NCI-H1417 treated with DMSO at 0.1 percent for 48 hours (cell line): ENCODE measurements around the gene EIF2B2.
"Not testable (repeated sequence)": the region's sequence is repeated elsewhere in the genome, so short reads cannot be mapped to it uniquely, and the experiment has no call there.

Source experiments
- DNase-seq: peaks from one replicate; lab custom pipeline; 2025; lab: John Stamatoyannopoulos, UW

EIF2B2 gene

GRCh38 chr14:74995781-74996180 lies 6.9 kb upstream of the EIF2B2 start:
- DNase-seq: not testable (repeated sequence)

- DNase-seq: no peak
Measured at GRCh38 chr14:75001261-75001660, 1.5 kb upstream of the EIF2B2 start.

GRCh38 chr14:75001899-75002298 lies 822 bp upstream of the EIF2B2 start:
- DNase-seq: no peak

GRCh38 chr14:75003250-75004027 lies 718 bp downstream of the EIF2B2 start:
- DNase-seq: no peak

GRCh38 chr14:75005357-75005756 lies 2.6 kb downstream of the EIF2B2 start:
- no peak for DNase-seq

- no peak for DNase-seq
Measured at GRCh38 chr14:75009176-75009575, 6.5 kb downstream of the EIF2B2 start.

- no peak for DNase-seq
Measured at GRCh38 chr14:75010472-75011093, 7.9 kb downstream of the EIF2B2 start.

GRCh38 chr14:75011356-75011994 lies 8.8 kb downstream of the EIF2B2 start:
- DNase-seq: no peak

GRCh38 chr14:75013290-75013689 lies 10.6 kb downstream of the EIF2B2 start:
- DNase-seq: no peak

GRCh38 chr14:75015496-75015895 lies 12.8 kb downstream of the EIF2B2 start:
- DNase-seq: no peak

- no peak for DNase-seq
Measured at GRCh38 chr14:75016815-75017214, 14.1 kb downstream of the EIF2B2 start.

- DNase-seq: no peak
Measured at GRCh38 chr14:75018694-75019093, 16.0 kb downstream of the EIF2B2 start.

- no peak for DNase-seq
Measured at GRCh38 chr14:75022655-75023054, 19.9 kb downstream of the EIF2B2 start.

- no peak for DNase-seq
Measured at GRCh38 chr14:75023108-75023507, 20.4 kb downstream of the EIF2B2 start.

- no peak for DNase-seq
Measured at GRCh38 chr14:75025082-75025481, 22.4 kb downstream of the EIF2B2 start.

GRCh38 chr14:75025876-75026275 lies 23.2 kb downstream of the EIF2B2 start:
- no peak for DNase-seq

GRCh38 chr14:75030147-75030546 lies 27.4 kb downstream of the EIF2B2 start:
- DNase-seq: no peak

GRCh38 chr14:75032939-75033338 lies 30.2 kb downstream of the EIF2B2 start:
- DNase-seq: no peak

GRCh38 chr14:75040507-75040906 lies 37.8 kb downstream of the EIF2B2 start:
- DNase-seq: no peak

GRCh38 chr14:75040959-75041358 lies 38.2 kb downstream of the EIF2B2 start:
- no peak for DNase-seq

- DNase-seq: no peak
Measured at GRCh38 chr14:75041613-75042012, 38.9 kb downstream of the EIF2B2 start.

- no peak for DNase-seq
Measured at GRCh38 chr14:75042035-75042434, 39.3 kb downstream of the EIF2B2 start.

GRCh38 chr14:75044322-75044721 lies 41.6 kb downstream of the EIF2B2 start:
- no peak for DNase-seq
